Keratinocyte (primary cell): Measurements from ENCODE around the gene WNT8A. TPM values are rescaled to one million over a fixed set of nuclear protein-coding genes. Genes with fewer than 3 reads are reported as not detected.

Experiments
- DNase-seq: peaks from one replicate; pipeline ENCODE4 v3.0.0-alpha.2; 2011; ENCODE audit warnings: low read depth, missing footprints, low spot score
- FAIRE-seq: peaks from 2 replicates; lab custom pipeline; 2011; peaks lifted over from hg19 to GRCh38; lab: Jason Lieb, UNC
- H2AFZ ChIP-seq: 2 replicates; pipeline ENCODE4 v1.6.0; 2012; ENCODE audit warnings: low read length, control low read depth, inconsistent platforms; ENCODE audit not compliant: control insufficient read depth
- H3K27ac ChIP-seq: 2 replicates; pipeline ENCODE4 v1.5.1; 2011; ENCODE audit warnings: low read length; ENCODE audit not compliant: control insufficient read depth, insufficient read depth
- H3K27me3 ChIP-seq: 3 replicates; pipeline ENCODE4 v1.6.0; 2011; ENCODE audit warnings: low read length; ENCODE audit not compliant: control insufficient read depth, insufficient read depth; ENCODE audit errors: extremely low read depth
- H3K36me3 ChIP-seq, 2 experiments: 2 replicates in 1 of 2; 3 replicates in 1 of 2; pipeline ENCODE4 v1.5.1; 2011; ENCODE audit warnings: low read length in 2 of 2, mild to moderate bottlenecking in 1 of 2; ENCODE audit not compliant: control insufficient read depth in 2 of 2, insufficient read depth in 2 of 2; ENCODE audit errors: extremely low read depth in 1 of 2
- H3K4me1 ChIP-seq: 3 replicates; pipeline ENCODE4 v1.5.1; 2011; ENCODE audit warnings: low read length; ENCODE audit not compliant: control insufficient read depth, insufficient read depth; ENCODE audit errors: extremely low read depth
- H3K4me2 ChIP-seq: 3 replicates; pipeline ENCODE4 v1.6.0; 2011; ENCODE audit warnings: low read depth, low read length; ENCODE audit not compliant: control insufficient read depth, insufficient read depth; ENCODE audit errors: extremely low read depth
- H3K4me3 ChIP-seq, 3 experiments: fragments of 200-600 bp in 1 of 3; sonication (generic) in 1 of 3; 2 replicates in 2 of 3; 3 replicates in 1 of 3; pipeline ENCODE4 v1.5.1; 2011 to 2016; ENCODE audit warnings: low read length in 3 of 3, mild to moderate bottlenecking in 3 of 3, control low read depth in 2 of 3, inconsistent platforms in 1 of 3, low read depth in 1 of 3, mixed read lengths in 1 of 3, mixed run types in 1 of 3, moderate library complexity in 1 of 3; ENCODE audit not compliant: control insufficient read depth in 2 of 3, insufficient read depth in 2 of 3; ENCODE audit errors: extremely low read depth in 1 of 3
- H3K79me2 ChIP-seq: 2 replicates; pipeline ENCODE4 v1.6.0; 2012; ENCODE audit warnings: low read length; ENCODE audit not compliant: control insufficient read depth, insufficient read depth
- H3K9ac ChIP-seq: 3 replicates; pipeline ENCODE4 v1.6.0; 2011; ENCODE audit warnings: low read length; ENCODE audit not compliant: control insufficient read depth, insufficient read depth; ENCODE audit errors: extremely low read depth
- H3K9me1 ChIP-seq: 3 replicates; pipeline ENCODE4 v1.6.0; 2011; ENCODE audit warnings: low read length; ENCODE audit not compliant: control insufficient read depth, insufficient read depth; ENCODE audit errors: extremely low read depth
- H3K9me3 ChIP-seq: 2 replicates; pipeline ENCODE4 v1.5.1; 2012; ENCODE audit warnings: low read depth, low read length; ENCODE audit not compliant: control insufficient read depth
- H4K20me1 ChIP-seq: 3 replicates; pipeline ENCODE4 v1.6.0; 2011; ENCODE audit warnings: low read length; ENCODE audit not compliant: control insufficient read depth, insufficient read depth; ENCODE audit errors: extremely low read depth
- CTCF ChIP-seq, 3 experiments: IDR thresholded peaks in 1 of 3; conservative IDR thresholded peaks in 1 of 3; optimal IDR thresholded peaks in 1 of 3; 2 replicates in 2 of 3; 3 replicates in 1 of 3; pipeline versions ENCODE3 to v1.5.1; 2011; ENCODE audit warnings: low read length in 3 of 3, mild to moderate bottlenecking in 3 of 3, moderate library complexity in 2 of 3, control low read depth in 1 of 3, inconsistent platforms in 1 of 3; ENCODE audit not compliant: insufficient read depth in 2 of 3; ENCODE audit errors: extremely low read depth in 1 of 3
- EZH2 ChIP-seq: IDR thresholded peaks from one replicate; pipeline ENCODE4 v1.6.1; 2012; ENCODE audit warnings: inconsistent platforms, mild to moderate bottlenecking, low read length, moderate library complexity
- dilution Hi-C: fragments of 300-500 bp; cut with MboI; formaldehyde crosslinking; loops from one replicate; pipeline ENCODE4 v1.7.0; 2020; ENCODE audit warnings: low sequenced_read_pairs; ENCODE audit not compliant: extremely low pct_ligation_motif_present
- polyA plus RNA-seq, 5 experiments: library from polyadenylated mRNA; depleted of rRNA in 3 of 5; stranded (reverse) in 3 of 5; stranded (forward) in 1 of 5; unstranded in 1 of 5; fragments of >200 nt; gene quantifications; 1 replicate in 1 of 5; 2 replicates in 3 of 5; 3 replicates in 1 of 5; pipeline versions ENCODE4 v1.2.1 to v1.2.3, GENCODE V29; 2011 to 2012; ENCODE audit warnings: missing spikeins in 2 of 5, low read depth in 1 of 5, low replicate concordance in 1 of 5

Gene WNT8A
- polyA plus RNA-seq, 1 donor (not counting 4 experiments of a cell fraction or from before 2014, with no cell fraction given) = not detected

GRCh38 chr5:138053554-138053953 lies 30.3 kb upstream of the WNT8A start:
- no peaks in the 10 kb centered on the region for H3K4me1 ChIP-seq
- dilution Hi-C loops = no loop called here
- H3K79me2 ChIP-seq = no peaks in the 10 kb centered on the region
- no peak overlapping the region for H2AFZ ChIP-seq
- no peak overlapping the region for H3K4me2 ChIP-seq
- no peak for FAIRE-seq
- no peak overlapping the region for H3K27ac ChIP-seq
- DNase-seq = no peak
- no peaks in the 10 kb centered on the region for H3K9me1 ChIP-seq
- no peaks in the 10 kb centered on the region for H3K36me3 ChIP-seq
- no peak overlapping the region for H3K4me3 ChIP-seq
- no peak overlapping the region for H3K9ac ChIP-seq
- H4K20me1 ChIP-seq = no peaks in the 10 kb centered on the region
- H3K9me3 ChIP-seq = no peaks in the 10 kb centered on the region
- H3K27me3 ChIP-seq = no peaks in the 10 kb centered on the region
- TF ChIP-seq CTCF (optimal IDR thresholded peaks at IDR 0.05 in 1 of 3, IDR thresholded peaks at IDR 0.05 in 1 of 3, conservative IDR thresholded peaks at IDR 0.05 in 1 of 3; ENCODE audit: extremely low read depth in 1 of 3, insufficient read depth in 2 of 3, low read length in 3 of 3) (no peak), EZH2 (no peak)

- Histone ChIP-seq H3K27me3 (no peaks in the 10 kb centered on the region), H3K9ac (no peak overlapping the region), H3K9me1 (no peaks in the 10 kb centered on the region), H4K20me1 (no peaks in the 10 kb centered on the region), H3K27ac (no peak overlapping the region), H3K9me3 (no peaks in the 10 kb centered on the region), H2AFZ (no peak overlapping the region), H3K4me2 (no peak overlapping the region), H3K4me1 (no peaks in the 10 kb centered on the region), H3K36me3 (no peaks in the 10 kb centered on the region), H3K4me3 (no peak overlapping the region), H3K79me2 (no peaks in the 10 kb centered on the region)
- TF ChIP-seq CTCF (optimal IDR thresholded peaks at IDR 0.05 in 1 of 3, IDR thresholded peaks at IDR 0.05 in 1 of 3, conservative IDR thresholded peaks at IDR 0.05 in 1 of 3; ENCODE audit: extremely low read depth in 1 of 3, insufficient read depth in 2 of 3, low read length in 3 of 3) = no peak
- no peak for TF ChIP-seq EZH2
- no peak for FAIRE-seq
- dilution Hi-C loops = no loop called here
- no peak for DNase-seq
Observed at GRCh38 chr5:138054206-138054605, 29.6 kb upstream of the WNT8A start.
